ENCODE data around the gene ST3GAL5.
"Not testable (repeated sequence)": the region's sequence is repeated elsewhere in the genome, so short reads cannot be mapped to it uniquely, and the experiment has no call there.

Gene ST3GAL5

DNA sequence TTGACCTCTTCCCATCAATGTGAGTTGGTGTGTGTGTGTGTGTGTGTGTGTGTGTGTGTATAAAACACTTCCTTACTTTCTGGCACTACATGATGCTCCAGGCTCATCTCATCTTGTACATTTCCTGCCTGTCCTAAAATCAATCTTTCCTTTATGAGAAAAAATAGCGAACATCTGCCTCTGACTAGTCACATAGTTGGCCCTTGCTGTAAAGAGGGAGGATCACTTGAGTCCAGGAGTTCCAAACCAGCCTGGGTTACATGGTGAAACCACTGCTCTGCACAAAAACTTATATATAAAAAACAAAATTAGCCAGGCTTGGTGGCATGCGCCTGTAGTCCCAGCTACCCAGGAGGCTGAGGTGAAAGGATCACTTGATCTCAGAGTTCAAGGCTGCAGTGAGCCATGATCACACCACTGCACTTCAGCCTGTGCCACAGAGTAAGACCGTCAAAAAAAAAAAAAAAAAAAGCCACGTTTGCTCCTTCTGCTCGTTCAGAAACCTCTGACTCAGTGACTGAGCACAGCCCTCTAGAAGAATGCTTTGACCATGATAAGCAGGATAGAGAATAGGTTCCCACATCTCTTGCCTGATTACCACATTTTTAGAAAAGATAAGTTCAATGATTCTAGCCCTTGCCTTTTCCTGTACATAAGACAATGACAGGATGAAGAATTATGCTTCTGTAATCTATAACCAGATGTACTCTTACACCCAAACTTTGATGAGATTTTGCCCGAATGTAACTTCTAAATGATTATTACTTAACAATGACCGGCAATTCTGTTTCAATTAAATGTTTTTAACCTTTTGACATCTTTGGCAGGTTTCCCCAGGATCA lies 45.2 kb upstream of the ST3GAL5 start:
- TF ChIP-seq, protein P1, sequence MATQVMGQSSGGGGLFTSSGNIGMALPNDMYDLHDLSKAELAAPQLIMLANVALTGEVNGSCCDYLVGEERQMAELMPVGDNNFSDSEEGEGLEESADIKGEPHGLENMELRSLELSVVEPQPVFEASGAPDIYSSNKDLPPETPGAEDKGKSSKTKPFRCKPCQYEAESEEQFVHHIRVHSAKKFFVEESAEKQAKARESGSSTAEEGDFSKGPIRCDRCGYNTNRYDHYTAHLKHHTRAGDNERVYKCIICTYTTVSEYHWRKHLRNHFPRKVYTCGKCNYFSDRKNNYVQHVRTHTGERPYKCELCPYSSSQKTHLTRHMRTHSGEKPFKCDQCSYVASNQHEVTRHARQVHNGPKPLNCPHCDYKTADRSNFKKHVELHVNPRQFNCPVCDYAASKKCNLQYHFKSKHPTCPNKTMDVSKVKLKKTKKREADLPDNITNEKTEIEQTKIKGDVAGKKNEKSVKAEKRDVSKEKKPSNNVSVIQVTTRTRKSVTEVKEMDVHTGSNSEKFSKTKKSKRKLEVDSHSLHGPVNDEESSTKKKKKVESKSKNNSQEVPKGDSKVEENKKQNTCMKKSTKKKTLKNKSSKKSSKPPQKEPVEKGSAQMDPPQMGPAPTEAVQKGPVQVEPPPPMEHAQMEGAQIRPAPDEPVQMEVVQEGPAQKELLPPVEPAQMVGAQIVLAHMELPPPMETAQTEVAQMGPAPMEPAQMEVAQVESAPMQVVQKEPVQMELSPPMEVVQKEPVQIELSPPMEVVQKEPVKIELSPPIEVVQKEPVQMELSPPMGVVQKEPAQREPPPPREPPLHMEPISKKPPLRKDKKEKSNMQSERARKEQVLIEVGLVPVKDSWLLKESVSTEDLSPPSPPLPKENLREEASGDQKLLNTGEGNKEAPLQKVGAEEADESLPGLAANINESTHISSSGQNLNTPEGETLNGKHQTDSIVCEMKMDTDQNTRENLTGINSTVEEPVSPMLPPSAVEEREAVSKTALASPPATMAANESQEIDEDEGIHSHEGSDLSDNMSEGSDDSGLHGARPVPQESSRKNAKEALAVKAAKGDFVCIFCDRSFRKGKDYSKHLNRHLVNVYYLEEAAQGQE (IDR thresholded peaks at IDR 0.05; ENCODE audit: insufficient replicate concordance, low read depth) = no peak
- TF ChIP-seq POLR2AphosphoS5 (IDR thresholded peaks at IDR 0.05; ENCODE audit: low read depth) (no peak), SPI1 (IDR thresholded peaks at IDR 0.05; ENCODE audit: borderline replicate concordance, low read depth) (no peak), GABPA (IDR thresholded peaks at IDR 0.05; ENCODE audit: low read depth) (no peak)
- TF ChIP-seq, protein P2, sequence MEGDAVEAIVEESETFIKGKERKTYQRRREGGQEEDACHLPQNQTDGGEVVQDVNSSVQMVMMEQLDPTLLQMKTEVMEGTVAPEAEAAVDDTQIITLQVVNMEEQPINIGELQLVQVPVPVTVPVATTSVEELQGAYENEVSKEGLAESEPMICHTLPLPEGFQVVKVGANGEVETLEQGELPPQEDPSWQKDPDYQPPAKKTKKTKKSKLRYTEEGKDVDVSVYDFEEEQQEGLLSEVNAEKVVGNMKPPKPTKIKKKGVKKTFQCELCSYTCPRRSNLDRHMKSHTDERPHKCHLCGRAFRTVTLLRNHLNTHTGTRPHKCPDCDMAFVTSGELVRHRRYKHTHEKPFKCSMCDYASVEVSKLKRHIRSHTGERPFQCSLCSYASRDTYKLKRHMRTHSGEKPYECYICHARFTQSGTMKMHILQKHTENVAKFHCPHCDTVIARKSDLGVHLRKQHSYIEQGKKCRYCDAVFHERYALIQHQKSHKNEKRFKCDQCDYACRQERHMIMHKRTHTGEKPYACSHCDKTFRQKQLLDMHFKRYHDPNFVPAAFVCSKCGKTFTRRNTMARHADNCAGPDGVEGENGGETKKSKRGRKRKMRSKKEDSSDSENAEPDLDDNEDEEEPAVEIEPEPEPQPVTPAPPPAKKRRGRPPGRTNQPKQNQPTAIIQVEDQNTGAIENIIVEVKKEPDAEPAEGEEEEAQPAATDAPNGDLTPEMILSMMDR (IDR thresholded peaks at IDR 0.05; ENCODE audit: insufficient read depth, low read length) = no peak
- no peak for DNase-seq (ENCODE audit: low read depth in 1 of 2, low spot score in 1 of 2)
- H3K27ac ChIP-seq (replicated peaks) = no peak overlapping the region

DNA sequence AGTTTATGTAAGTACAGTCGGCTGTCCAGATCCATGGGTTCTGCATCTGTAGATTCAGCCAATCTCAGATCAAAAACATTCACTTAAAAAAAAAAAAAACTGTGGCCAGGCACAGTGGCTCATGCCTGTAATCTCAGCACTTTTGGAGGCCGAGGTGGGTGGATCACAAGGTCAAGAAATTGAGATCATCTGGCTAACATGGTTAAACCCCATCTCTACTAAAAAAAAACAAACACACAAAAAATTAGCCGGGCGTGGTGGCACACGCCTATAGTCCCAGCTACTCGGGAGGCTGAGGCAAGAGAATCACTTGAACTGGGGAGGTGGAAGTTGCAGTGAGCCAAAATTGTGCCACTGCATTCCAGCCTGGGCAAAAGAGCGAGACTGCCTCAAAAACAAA lies 42.4 kb upstream of the ST3GAL5 start:
- H3K27ac ChIP-seq (replicated peaks); H3K27me3 ChIP-seq (ENCODE audit: insufficient read depth, poor library complexity, severe bottlenecking); DNase-seq (ENCODE audit: low read depth in 1 of 2, low spot score in 1 of 2); H3K4me3 ChIP-seq (replicated peaks; ENCODE audit: insufficient read depth, low read length): not testable (repeated sequence)

More for the DNA sequence above, 45.2 kb upstream of the ST3GAL5 start:
- Histone ChIP-seq H3K27me3 (ENCODE audit: insufficient read depth, poor library complexity, severe bottlenecking) (no peaks in the 10 kb centered on the region), H3K4me3 (replicated peaks; ENCODE audit: insufficient read depth, low read length) (no peak overlapping the region)

GRCh38 chr2:85930129-85931124 lies 41.6 kb upstream of the ST3GAL5 start:
- no peak overlapping the region for H3K27ac ChIP-seq (replicated peaks)
- no peaks in the 10 kb centered on the region for H3K27me3 ChIP-seq (ENCODE audit: insufficient read depth, poor library complexity, severe bottlenecking)
- no peak overlapping the region for H3K4me3 ChIP-seq (replicated peaks; ENCODE audit: insufficient read depth, low read length)
- no peak for DNase-seq (ENCODE audit: low read depth in 1 of 2, low spot score in 1 of 2)
- no peak for TF ChIP-seq POLR2AphosphoS5 (IDR thresholded peaks at IDR 0.05; ENCODE audit: low read depth)
- TF ChIP-seq SPI1 (IDR thresholded peaks at IDR 0.05; ENCODE audit: borderline replicate concordance, low read depth) = no peak
- TF ChIP-seq, protein P2 (IDR thresholded peaks at IDR 0.05; ENCODE audit: insufficient read depth, low read length) = no peak
- TF ChIP-seq, protein P1 (IDR thresholded peaks at IDR 0.05; ENCODE audit: insufficient replicate concordance, low read depth) = no peak
- no peak for TF ChIP-seq GABPA (IDR thresholded peaks at IDR 0.05; ENCODE audit: low read depth)

All from HL-60 (cell line).